Measurements from ENCODE around the gene FXYD3.
A peak's percentile ranks its signal among the peaks of the same experiment; 100 is the strongest.

Gene FXYD3

GRCh38 chr19:35140962-35141836 lies 25.6 kb downstream of the FXYD3 start:
- CTCF ChIA-PET, result interaction anchor here (0.7 to 5.6 kb wide), 33 partner anchors 10 to 212 kb away, joined by 3 to 38 read pairs (median 4); partner anchors contain the start of genes FAM187B, FXYD5 and HAMP
- no peaks in the 10 kb centered on the region for H3K36me3 ChIP-seq (ENCODE audit: control insufficient read depth in 4 of 4, insufficient read depth in 4 of 4, low read length in 3 of 4)
- peaks cover 0 to 33% (median 17%) of the 10 kb centered on the region in 5 experiments for H3K27me3 ChIP-seq (replicated peaks in 2 of 5; ENCODE audit: control insufficient read depth in 4 of 5, insufficient read depth in 5 of 5, low read length in 4 of 5)
- 2% methylated on average over 24 of the region's 48 CpGs for WGBS (ENCODE audit: insufficient coverage)
- DNase-seq, result peak; percentile 87 to 90 (median 89)
- H3K27ac ChIP-seq (ENCODE audit: insufficient read depth in 1 of 2, low read depth in 1 of 2, low read length in 2 of 2, poor library complexity in 1 of 2, severe bottlenecking in 2 of 2), result no peak overlapping the region
- H3K9me3 ChIP-seq (ENCODE audit: control extremely low read depth in 1 of 5, control insufficient read depth in 4 of 5, insufficient read depth in 2 of 5, low read depth in 1 of 5, low read length in 4 of 5), result no peaks in the 10 kb centered on the region
- POLR2A ChIA-PET, result interaction anchor here (1.0 to 3.2 kb wide), 3 partner anchors 13 to 29 kb away, joined by 4 to 14 read pairs (median 4); partner anchors contain the start of gene FXYD5
- peak overlapping the region in 3 of 7 experiments; percentile 28 to 43 (median 37) for H3K4me3 ChIP-seq (ENCODE audit: control insufficient read depth in 1 of 7, extremely low read depth in 1 of 7, insufficient read depth in 4 of 7, low read depth in 2 of 7, low read length in 6 of 7)
- H3K4me1 ChIP-seq (ENCODE audit: control extremely low read depth in 1 of 4, control insufficient read depth in 4 of 4, insufficient read depth in 4 of 4, low read length in 3 of 4), result peaks cover 0 to 39% (median 33%) of the 10 kb centered on the region in 4 experiments

GRCh38 chr19:35141837-35142605 lies 26.4 kb downstream of the FXYD3 start:
- H3K36me3 ChIP-seq (ENCODE audit: control insufficient read depth in 4 of 4, insufficient read depth in 4 of 4, low read length in 3 of 4), result no peaks in the 10 kb centered on the region
- H3K9me3 ChIP-seq (ENCODE audit: control extremely low read depth in 1 of 5, control insufficient read depth in 4 of 5, insufficient read depth in 2 of 5, low read depth in 1 of 5, low read length in 4 of 5), result no peaks in the 10 kb centered on the region
- POLR2A ChIA-PET, result interaction anchor here (0.6 to 3.2 kb wide), 3 partner anchors 12 to 52 kb away, joined by 3 to 14 read pairs (median 4); partner anchors contain the start of gene FXYD5
- DNase-seq, result peak in 2 of 3 donors; percentile 57 to 69
- 3% methylated on average over 10 of the region's 21 CpGs for WGBS (ENCODE audit: insufficient coverage)
- CTCF ChIA-PET, result interaction anchor here (0.8 to 5.6 kb wide), 31 partner anchors 10 to 211 kb away, joined by 3 to 38 read pairs (median 4); partner anchors contain the start of genes FAM187B, FXYD5 and HAMP
- H3K27me3 ChIP-seq (replicated peaks in 2 of 5; ENCODE audit: control insufficient read depth in 4 of 5, insufficient read depth in 5 of 5, low read length in 4 of 5), result peaks cover 0 to 33% (median 17%) of the 10 kb centered on the region in 5 experiments
- H3K4me3 ChIP-seq (ENCODE audit: control insufficient read depth in 1 of 7, extremely low read depth in 1 of 7, insufficient read depth in 4 of 7, low read depth in 2 of 7, low read length in 6 of 7), result peak overlapping the region in 3 of 7 experiments; percentile 43 to 55 (median 49)
- no peak overlapping the region for H3K27ac ChIP-seq (ENCODE audit: insufficient read depth in 1 of 2, low read depth in 1 of 2, low read length in 2 of 2, poor library complexity in 1 of 2, severe bottlenecking in 2 of 2)
- H3K4me1 ChIP-seq (ENCODE audit: control extremely low read depth in 1 of 4, control insufficient read depth in 4 of 4, insufficient read depth in 4 of 4, low read length in 3 of 4), result peaks cover 0 to 42% (median 36%) of the 10 kb centered on the region in 4 experiments

GRCh38 chr19:35142606-35143230 lies 27.1 kb downstream of the FXYD3 start:
- Histone ChIP-seq H3K27me3 (replicated peaks in 2 of 5; ENCODE audit: control insufficient read depth in 4 of 5, insufficient read depth in 5 of 5, low read length in 4 of 5) (peaks cover 0 to 33% (median 17%) of the 10 kb centered on the region in 5 experiments), H3K4me3 (ENCODE audit: control insufficient read depth in 1 of 7, extremely low read depth in 1 of 7, insufficient read depth in 4 of 7, low read depth in 2 of 7, low read length in 6 of 7) (peak overlapping the region in 3 of 7 experiments; percentile 43 to 55 (median 49))
- POLR2A ChIA-PET, result interaction anchor here (0.6 to 3.2 kb wide), 2 partner anchors 11 to 51 kb away, joined by 3 to 14 read pairs; partner anchors contain the start of gene FXYD5

GRCh38 chr19:35143231-35143715 lies 27.6 kb downstream of the FXYD3 start, which contains the start of gene FXYD7:
Gene FXYD7 (plus strand): TSS chr19:35143255. CDS start chr19:35143334, 79 bp downstream.
- WGBS (ENCODE audit: insufficient coverage), result 0% methylated on average over 6 of the region's 31 CpGs
- peak within 1 kb of the TSS in 4 of 7 experiments; percentile 33 to 55 (median 46) for H3K4me3 ChIP-seq (ENCODE audit: control insufficient read depth in 1 of 7, extremely low read depth in 1 of 7, insufficient read depth in 4 of 7, low read depth in 2 of 7, low read length in 6 of 7)

More at GRCh38 chr19:35142606-35143230, 27.1 kb downstream of the FXYD3 start:
- WGBS (ENCODE audit: insufficient coverage), result 0% methylated on average over 8 of the region's 46 CpGs
- DNase-seq, result peak in 2 of 3 donors; percentile 70 to 72
- no peaks in the 10 kb centered on the region for H3K9me3 ChIP-seq (ENCODE audit: control extremely low read depth in 1 of 5, control insufficient read depth in 4 of 5, insufficient read depth in 2 of 5, low read depth in 1 of 5, low read length in 4 of 5)
- CTCF ChIA-PET, result interaction anchor here (0.8 to 5.6 kb wide), 19 partner anchors 9 to 210 kb away, joined by 3 to 38 read pairs (median 5); partner anchors contain the start of genes FAM187B, FXYD5 and HAMP
- H3K4me1 ChIP-seq (ENCODE audit: control extremely low read depth in 1 of 4, control insufficient read depth in 4 of 4, insufficient read depth in 4 of 4, low read length in 3 of 4), result peaks cover 0 to 46% (median 37%) of the 10 kb centered on the region in 4 experiments
- H3K36me3 ChIP-seq (ENCODE audit: control insufficient read depth in 4 of 4, insufficient read depth in 4 of 4, low read length in 3 of 4), result no peaks in the 10 kb centered on the region
- no peak overlapping the region for H3K27ac ChIP-seq (ENCODE audit: insufficient read depth in 1 of 2, low read depth in 1 of 2, low read length in 2 of 2, poor library complexity in 1 of 2, severe bottlenecking in 2 of 2)

GRCh38 chr19:35143818-35144217 lies 28.2 kb downstream of the FXYD3 start:
- ChIA-PET POLR2A (interaction anchor here (1.1 to 3.2 kb wide), 2 partner anchors 10 to 348 kb away, joined by 3 to 14 read pairs; partner anchors contain the start of gene FXYD5), CTCF (interaction anchor here (1.0 to 5.6 kb wide), 4 partner anchors 8 to 94 kb away, joined by 5 to 38 read pairs (median 13); partner anchors contain the start of gene FXYD5)
- H3K36me3 ChIP-seq (ENCODE audit: control insufficient read depth in 4 of 4, insufficient read depth in 4 of 4, low read length in 3 of 4), result no peaks in the 10 kb centered on the region
- H3K9me3 ChIP-seq (ENCODE audit: control extremely low read depth in 1 of 5, control insufficient read depth in 4 of 5, insufficient read depth in 2 of 5, low read depth in 1 of 5, low read length in 4 of 5), result no peaks in the 10 kb centered on the region
- 60% methylated on average over 3 of the region's 3 CpGs for WGBS (ENCODE audit: insufficient coverage)
- DNase-seq, result no peak
- peaks cover 0 to 33% (median 17%) of the 10 kb centered on the region in 5 experiments for H3K27me3 ChIP-seq (replicated peaks in 2 of 5; ENCODE audit: control insufficient read depth in 4 of 5, insufficient read depth in 5 of 5, low read length in 4 of 5)
- no peak overlapping the region for H3K4me3 ChIP-seq (ENCODE audit: control insufficient read depth in 1 of 7, extremely low read depth in 1 of 7, insufficient read depth in 4 of 7, low read depth in 2 of 7, low read length in 6 of 7)
- peaks cover 0 to 46% (median 36%) of the 10 kb centered on the region in 4 experiments for H3K4me1 ChIP-seq (ENCODE audit: control extremely low read depth in 1 of 4, control insufficient read depth in 4 of 4, insufficient read depth in 4 of 4, low read length in 3 of 4)
- no peak overlapping the region for H3K27ac ChIP-seq (ENCODE audit: insufficient read depth in 1 of 2, low read depth in 1 of 2, low read length in 2 of 2, poor library complexity in 1 of 2, severe bottlenecking in 2 of 2)

More at GRCh38 chr19:35143231-35143715, 27.6 kb downstream of the FXYD3 start, which contains the start of gene FXYD7:
- no peak within 1 kb of the TSS for H3K27ac ChIP-seq (ENCODE audit: insufficient read depth in 1 of 2, low read depth in 1 of 2, low read length in 2 of 2, poor library complexity in 1 of 2, severe bottlenecking in 2 of 2)
- POLR2A ChIA-PET, result interaction anchor here (3.2 kb wide), 1 partner anchor 11 kb away, joined by 14 read pairs; the partner anchor contains the start of gene FXYD5
- CTCF ChIA-PET, result interaction anchor here (0.8 to 5.6 kb wide), 9 partner anchors 8 to 171 kb away, joined by 3 to 38 read pairs (median 8); partner anchors contain the start of gene FXYD5
- H3K27me3 ChIP-seq (replicated peaks in 2 of 5; ENCODE audit: control insufficient read depth in 4 of 5, insufficient read depth in 5 of 5, low read length in 4 of 5), result peaks cover 0 to 33% (median 17%) of the 10 kb centered on the region in 5 experiments
- peaks cover 0 to 46% (median 37%) of the 10 kb centered on the region in 4 experiments for H3K4me1 ChIP-seq (ENCODE audit: control extremely low read depth in 1 of 4, control insufficient read depth in 4 of 4, insufficient read depth in 4 of 4, low read length in 3 of 4)
- no peak for DNase-seq
- no peaks in the 10 kb centered on the region for H3K36me3 ChIP-seq (ENCODE audit: control insufficient read depth in 4 of 4, insufficient read depth in 4 of 4, low read length in 3 of 4)
- no peaks in the 10 kb centered on the region for H3K9me3 ChIP-seq (ENCODE audit: control extremely low read depth in 1 of 5, control insufficient read depth in 4 of 5, insufficient read depth in 2 of 5, low read depth in 1 of 5, low read length in 4 of 5)
